Activated CD8-positive, alpha-beta memory T cell treated with anti-CD3 and anti-CD28 coated beads, Interleukin-2, amount 50 U/mL, for 1 hour (primary cell): ENCODE data around the gene TMEM178B.
"Not testable (repeated sequence)": the region's sequence is repeated elsewhere in the genome, so short reads cannot be mapped to it uniquely, and the experiment has no call there.

Experiments used
- DNase-seq: peaks from one replicate; pipeline ENCODE4 v3.0.0-alpha.2; 2020; ENCODE audit errors: extremely low read depth

TMEM178B gene

DNA sequence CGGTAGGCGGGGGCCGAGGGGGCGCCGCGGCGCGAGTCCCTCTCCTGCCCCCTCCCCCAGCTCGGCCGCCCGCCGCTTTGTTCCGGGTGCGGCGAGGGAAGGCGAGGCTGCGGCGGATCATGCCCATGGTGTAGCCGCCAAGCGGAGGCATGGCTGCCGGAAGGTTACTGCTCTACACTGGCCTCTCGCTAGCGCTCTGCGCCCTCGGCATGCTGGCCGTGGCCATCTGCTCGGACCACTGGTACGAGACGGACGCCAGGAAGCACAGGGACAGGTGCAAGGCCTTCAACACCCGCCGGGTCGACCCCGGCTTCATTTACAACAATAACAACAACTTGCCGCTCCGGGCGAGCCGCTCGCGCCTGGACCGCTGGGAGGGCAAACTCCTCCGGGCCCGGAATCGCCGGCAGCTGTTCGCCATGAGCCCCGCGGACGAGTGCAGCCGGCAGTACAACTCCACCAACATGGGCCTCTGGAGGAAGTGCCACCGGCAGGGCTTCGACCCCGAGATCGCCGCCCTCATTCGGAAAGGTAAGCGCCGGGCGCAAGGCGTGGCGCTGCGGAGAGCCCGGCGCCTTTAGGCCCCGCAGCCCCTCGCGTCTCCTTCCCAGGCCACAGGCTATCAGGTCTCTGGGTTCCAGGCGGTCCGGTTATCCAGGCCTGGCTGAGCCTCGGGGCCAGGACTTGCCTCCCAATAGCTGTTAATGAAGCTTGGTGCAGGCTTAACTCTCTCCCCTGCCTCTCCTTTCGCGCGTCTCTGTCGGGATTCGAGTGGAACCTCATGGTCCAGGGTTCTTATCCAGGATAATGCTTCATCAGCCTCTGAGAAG is 513 bp downstream of the TMEM178B start:
- no peak for DNase-seq

DNA sequence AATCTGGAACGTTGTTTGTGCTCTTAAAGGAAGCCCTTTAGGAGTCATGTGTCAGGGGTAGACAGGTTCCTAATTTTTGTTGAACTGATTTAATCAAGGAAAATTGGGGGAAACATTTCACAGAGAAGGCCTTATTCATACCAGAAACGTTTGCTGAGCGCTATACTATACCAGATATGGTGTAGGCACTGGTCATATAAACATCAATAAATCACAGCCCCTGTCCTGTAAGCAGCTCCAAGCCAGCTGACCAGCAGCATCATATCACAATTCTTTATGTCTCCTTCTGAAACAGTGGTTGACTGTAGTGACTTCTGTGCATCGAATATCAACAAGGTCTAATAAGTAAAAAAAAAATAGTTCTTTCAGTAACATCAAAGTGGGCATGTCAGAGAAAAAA is 1.1 kb downstream of the TMEM178B start:
- DNase-seq: no peak

DNA sequence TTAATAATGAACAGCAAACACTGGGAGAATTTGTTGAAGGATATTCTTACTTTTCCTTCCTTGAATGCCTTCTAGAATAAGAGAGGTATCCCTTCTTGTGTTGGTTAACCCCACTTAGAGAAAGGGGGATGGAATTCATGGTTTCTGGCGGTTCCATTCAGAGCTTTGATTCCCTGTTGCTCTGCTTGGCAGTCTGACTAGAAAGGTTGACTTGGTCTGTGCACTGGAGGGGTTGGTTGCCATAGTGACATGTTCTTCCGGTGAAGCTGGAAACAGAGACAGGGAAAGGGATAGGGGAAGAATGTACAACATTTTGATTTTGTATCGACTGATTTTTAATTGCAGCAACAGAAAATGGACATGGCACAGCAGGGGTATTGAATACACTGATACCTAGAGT is 2.5 kb downstream of the TMEM178B start:
- no peak for DNase-seq

DNA sequence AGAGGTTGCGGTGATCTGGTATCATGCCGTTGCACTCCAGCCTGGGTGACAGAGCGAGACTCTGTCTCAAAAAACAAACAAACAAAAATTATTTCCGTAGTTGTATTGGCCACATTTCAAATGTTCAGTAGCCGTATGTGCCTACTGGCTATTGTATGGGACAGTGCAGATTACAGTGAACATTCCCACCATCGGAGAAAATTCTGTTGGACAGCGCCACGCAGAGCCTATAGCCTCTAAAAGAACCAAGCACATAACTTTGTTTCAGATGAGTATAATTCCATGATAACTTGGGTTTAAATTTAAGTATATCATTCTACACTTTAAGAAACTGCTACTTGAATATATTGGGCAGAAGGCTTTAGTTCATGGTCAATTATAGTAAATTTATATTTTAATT is 5.4 kb downstream of the TMEM178B start:
- DNase-seq: no peak

DNA sequence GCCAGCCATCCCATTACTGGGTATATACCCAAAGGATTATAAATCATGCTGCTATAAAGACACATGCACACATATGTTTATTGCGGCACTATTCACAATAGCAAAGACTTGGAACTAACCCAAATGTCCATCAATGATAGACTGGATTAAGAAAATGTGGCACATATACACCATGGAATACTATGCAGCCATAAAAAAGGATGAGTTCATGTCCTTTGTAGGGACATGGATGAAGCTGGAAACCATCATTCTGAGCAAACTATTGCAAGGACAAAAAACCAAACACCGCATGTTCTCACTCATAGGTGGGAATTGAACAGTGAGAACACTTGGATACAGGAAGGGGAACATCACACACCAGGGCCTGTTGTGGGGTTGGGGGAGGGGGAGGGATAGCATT is 15.6 kb downstream of the TMEM178B start:
- DNase-seq: not testable (repeated sequence)

DNA sequence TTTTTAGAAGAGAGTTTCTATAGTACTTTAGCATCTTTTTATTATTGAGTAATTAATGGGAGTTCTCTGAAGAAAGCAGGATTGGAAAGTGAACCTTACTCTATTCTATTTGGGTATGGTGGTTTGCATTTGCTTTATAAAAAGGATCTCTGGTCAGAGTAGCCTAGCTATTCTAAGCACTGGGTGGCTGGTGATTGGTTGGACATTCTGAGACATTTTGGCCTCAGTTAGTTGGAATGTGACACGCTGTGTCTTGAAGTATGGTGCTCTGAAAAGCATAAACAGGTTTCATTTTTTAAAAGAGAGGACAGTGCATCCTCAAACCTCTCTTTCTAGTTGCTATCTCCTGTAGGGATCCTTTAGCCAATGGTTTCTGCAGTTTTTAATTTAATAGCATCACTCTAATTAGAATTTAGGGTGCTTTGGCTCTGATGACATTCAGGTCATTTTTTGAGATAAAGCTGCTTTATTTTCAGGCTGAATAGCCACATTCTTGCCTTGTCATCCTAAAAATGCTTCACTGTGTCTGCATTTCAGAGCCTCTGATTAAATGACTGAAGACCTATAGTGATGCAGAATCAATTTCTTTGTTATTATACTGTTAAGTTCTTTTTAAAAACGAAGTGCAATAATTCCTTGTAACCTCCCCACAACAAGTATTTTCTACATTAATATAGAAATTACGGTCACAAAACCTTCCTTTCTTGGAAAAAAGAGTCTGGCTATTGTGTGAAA is 20.6 kb downstream of the TMEM178B start:
- DNase-seq: no peak

DNA sequence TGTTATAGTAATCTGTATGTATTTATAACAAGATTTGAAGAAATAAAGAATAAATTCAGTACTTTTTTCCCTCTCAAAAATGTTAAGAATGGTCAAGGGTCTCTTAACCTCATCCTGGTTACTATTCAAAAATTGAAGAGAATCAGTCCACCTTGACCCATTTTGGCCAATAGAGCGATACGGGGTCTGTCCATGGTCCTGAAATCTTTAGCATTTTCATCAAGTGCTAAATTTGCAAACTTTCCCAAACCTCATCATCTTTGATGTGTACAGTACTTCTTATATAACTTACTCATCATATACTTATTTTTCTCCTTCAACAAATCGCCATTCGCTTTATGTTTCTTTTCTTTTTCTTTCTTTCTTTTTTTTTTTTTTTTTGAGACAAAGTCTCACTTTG is 23.6 kb downstream of the TMEM178B start:
- no peak for DNase-seq

DNA sequence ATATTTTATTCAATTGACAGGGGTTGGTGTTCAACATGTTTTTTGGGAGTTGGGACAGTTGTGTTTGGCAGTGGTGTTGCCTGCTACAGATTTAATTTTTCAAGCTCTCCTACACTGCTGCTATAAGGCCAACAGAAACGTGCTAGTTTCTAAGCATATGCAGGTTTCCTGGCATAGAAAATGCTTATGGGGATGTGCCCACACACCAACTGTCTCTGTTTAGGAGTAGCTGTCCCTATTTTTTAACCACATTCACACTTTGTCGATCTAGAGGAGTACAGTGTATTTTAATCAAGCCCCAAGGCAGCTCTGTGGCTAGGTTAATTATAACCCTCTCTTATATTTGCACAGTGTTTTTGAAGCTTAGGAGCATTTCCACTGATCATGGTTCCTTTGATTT is 28.6 kb downstream of the TMEM178B start:
- DNase-seq: no peak

DNA sequence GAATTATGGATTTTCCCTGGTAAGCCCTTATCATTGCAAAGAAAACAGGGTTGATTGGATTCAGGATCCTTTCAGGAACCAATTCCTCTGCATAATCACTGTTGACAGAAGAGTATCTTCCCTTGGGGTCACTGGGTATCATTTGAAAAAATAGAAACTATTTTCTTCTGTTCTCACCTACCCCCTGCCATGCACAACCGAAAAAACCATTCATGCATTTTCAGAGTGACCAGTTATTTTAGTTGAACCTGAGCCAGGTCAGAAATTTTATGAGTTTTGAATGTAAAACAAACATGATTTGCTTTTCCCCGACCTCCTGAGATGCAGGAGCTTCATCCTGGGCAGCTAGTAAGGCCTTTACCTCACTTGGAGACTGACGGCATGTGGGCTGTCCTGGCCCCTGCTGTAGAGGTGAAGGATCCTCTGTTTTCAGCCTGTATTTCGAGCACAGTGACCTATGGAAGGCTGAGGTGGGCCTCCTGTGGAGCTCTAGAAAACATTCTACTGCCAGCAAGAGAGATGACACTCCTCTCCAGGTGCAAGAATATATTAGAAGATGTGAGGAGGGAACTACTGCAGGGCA is 30.1 kb downstream of the TMEM178B start:
- DNase-seq: no peak

DNA sequence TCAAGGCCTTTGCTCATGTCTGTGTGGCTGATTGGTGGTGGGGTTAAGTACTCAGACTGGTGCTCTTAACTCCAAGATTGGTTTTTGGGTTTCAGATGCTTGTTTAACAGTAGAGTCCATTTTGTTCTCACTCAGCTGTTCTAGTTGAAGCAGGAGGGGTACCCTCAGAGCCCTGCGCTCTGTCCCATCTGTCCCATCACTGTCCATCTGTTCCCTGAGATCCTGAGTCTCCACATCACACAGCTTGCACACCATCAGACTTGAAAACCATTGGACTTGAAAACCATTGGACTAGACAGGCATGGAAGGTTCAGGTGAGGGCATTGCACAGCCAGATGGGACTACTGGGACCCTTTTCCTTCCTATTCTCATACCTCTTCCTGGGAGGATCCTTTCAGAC is 39.3 kb downstream of the TMEM178B start:
- no peak for DNase-seq

DNA sequence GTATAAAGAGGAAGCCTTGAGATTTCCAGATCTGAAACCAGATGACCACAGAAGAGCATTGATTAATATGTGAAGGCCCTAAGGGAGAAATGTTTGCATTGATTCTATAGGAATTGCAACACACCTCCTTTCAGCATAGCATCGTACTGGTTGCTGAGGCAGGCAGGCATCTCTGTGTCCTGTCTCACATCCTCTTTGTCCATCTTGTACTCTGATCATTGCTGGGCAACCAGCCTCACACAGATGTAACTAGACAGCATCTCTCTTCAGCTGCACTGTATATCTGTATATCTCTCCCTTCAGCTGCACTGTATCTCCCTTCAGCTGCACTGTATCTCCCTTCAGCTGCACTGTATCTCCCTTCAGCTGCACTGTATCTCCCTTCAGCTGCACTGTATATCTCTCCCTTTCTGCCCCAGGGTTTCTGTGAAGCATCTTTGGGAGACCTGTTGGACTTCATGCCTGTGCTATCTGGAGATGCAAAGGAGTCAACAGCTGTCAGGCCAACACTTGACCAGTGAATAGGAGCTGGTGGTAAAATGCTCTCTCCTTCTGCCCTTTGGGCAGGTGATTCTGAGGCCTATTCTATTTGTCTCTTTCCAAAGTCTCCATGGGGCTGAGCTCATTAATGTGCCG is 40.3 kb downstream of the TMEM178B start:
- DNase-seq: no peak

DNA sequence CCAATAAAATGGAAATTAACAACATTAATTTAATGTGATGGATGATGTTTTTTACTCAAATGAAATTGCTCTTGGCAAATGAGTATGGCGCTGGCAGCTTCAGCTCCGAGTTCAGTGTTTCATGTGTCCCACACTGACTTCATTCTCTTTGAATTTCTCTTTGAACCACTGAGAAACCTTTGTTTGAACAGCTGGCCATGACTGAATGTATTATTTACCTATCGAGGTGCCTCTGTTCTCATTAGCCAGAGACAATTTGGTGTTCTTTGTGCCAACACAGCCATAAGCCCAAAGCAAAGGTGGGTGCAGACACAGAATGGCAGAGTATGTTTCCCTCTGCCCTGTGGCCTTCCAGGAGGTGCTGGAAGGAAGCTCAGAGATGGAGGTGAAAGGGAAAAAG is 42.1 kb downstream of the TMEM178B start:
- DNase-seq: no peak

DNA sequence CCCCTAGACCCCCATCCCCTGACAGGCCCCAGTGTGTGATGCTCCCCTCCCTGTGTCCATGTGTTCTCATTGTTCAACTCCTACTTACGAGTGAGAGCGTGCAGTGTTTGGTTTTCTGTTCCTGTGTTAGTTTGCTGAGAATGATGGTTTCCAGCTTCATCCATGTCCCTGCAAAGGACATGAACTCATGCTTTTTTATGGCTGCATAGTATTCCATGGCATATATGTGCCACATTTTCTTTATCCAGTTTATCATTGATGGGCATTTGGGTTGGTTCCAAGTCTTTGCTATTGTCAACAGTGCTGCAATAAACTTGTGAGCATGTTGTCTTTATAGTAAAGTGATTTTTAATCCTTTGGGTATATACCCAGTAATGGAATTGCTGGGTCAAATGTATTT is 42.8 kb downstream of the TMEM178B start:
- not testable (repeated sequence) for DNase-seq

DNA sequence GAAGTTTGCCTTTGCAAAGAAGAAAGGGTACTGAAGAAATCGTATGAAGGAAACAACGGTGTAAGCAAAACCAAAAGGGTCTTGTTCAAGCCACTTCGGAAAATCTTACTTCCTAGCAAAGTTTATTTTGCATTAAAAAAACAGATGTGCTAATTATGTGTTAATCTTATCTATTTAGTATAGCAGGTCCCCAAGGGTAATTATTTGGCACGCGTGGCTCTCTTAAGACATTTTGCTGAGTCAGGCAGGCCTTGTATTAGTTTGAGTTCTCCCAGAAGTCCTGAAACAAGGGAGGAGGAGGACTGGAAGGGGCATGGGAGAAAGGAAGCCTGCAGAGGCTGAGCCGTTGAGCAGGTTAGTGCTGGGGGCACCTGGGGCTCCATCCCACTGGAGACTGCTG is 44.9 kb downstream of the TMEM178B start:
- no peak for DNase-seq

DNA sequence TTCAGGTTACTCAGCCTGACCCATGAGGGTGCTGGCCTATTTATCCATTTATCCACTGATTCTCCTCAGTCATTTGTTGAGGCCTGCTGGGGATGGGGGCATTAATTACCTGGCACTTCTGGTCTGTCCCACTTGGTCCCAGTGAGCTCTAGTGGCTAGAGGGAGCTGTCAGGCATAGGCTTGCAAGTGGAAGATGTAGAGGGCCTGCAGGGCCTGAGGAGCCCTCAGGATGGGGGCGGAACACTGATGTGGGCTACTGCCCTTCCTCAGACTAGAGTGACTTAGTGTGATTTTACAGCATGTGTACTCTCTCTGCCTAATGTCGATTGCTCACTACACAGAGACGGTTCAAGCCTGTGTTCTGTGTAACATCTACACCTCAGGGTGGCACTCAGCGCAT is 45.3 kb downstream of the TMEM178B start:
- DNase-seq: no peak

DNA sequence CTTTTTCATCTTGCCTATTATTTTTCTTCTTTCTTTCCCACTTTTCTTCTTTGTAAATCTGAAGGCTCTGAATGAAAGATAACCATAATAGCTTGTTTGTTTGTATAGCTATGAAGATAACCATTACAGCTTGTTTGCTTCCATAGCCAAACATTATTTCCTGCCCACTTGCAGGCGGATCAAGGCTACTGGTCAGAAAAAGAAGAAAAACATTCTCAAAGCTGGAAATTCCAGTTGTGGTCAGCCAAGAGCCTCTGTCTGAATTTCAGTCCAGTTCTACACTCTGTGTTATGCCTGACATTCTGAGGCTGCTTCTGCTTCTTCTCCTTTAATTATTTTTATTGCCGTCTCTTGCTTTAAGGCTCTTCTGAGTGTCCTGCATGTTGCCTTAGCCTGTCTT is 48.9 kb downstream of the TMEM178B start:
- DNase-seq: no peak

DNA sequence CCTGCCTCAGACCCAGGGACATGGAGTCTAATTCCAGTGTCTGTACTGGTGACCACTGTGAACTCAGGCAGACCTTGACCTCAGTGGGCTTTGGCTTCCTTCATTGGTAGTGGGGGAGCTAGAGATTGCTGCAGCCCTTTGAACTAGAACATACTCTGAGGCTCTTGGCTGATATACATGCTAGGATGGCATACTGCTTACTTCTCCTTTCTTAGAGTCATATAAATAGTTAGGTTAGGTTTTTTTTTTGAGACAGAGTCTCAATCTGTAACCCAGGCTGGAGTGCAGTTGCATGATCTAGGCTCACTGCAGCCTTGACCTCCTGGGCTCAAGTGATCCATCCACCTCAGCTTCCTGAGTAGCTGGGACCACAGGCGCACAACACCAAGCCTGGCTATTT is 49.7 kb downstream of the TMEM178B start:
- DNase-seq: no peak

DNA sequence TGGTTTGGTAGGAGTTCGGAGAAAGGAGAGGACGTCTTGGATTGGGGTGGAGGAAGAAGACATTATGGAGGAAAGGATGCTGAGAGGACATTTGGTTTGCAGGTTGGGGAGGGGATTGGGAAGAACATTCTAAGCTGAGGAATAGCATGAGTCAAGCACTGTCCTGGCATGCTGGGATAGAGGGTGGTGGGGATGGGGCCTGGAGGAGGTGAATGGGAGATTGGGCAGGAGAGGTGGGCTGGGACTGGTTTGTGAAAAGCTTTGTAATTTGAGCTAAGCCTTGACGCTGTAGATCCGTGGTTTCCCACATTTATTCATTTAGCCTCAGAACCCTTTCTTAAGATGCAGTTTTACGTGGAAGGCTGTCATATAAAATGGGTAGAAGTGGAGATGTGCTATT is 52.2 kb downstream of the TMEM178B start:
- DNase-seq: no peak

DNA sequence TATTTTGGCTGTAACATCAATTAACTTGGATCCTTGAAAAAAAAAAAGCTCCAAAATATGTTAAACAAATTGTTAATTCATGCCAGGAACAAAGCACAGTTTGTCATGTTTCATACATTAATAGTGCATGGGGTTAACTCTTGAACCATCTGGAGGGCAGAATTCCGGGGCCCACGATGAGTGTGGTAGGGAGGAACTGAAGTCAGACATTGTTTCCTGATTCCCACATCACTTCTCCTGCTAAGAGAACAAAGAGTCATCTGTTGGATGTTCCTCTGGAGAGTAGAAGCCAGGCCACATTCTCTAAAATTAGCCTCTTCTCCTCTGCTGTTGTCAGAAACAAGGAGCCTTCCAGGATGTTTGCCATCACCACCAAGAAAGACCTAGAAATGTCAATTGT is 54.6 kb downstream of the TMEM178B start:
- DNase-seq: no peak

DNA sequence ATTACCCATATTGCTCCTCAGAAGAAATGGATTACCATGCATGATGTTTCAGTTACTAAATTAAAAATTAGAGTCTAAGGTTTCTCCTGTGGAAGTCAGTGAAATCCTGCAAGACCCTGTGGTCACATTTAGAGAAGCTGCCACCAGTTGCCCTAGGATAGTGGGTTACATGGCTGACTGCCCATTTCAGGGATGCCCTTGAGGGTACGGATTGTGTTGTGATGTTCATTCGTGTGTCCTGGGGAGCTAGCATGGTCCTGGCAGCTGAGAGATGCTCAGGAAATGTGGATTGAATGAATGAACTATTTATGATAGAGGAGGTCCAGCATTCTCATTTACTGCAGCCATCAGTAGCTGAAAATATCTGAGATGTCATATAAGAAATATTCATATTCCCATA is 55.1 kb downstream of the TMEM178B start:
- DNase-seq: no peak

DNA sequence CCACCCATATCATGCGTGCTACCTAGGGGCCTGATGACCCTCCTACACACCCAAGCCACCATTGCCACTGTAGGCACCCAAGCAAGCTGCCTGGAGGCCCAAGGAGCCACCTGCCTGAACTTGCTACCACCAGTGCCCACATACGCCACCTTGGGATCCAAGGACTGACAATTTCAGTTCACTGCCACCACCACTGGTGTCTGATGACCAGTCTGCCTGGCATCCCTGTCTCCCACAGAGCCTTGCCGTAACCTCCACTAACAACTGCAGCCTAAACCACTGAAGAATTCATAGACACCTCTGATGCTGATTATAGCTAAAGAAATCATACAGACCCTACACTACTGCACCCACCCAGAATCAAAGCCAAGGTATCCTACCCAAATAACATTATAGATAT is 58.8 kb downstream of the TMEM178B start:
- no peak for DNase-seq

DNA sequence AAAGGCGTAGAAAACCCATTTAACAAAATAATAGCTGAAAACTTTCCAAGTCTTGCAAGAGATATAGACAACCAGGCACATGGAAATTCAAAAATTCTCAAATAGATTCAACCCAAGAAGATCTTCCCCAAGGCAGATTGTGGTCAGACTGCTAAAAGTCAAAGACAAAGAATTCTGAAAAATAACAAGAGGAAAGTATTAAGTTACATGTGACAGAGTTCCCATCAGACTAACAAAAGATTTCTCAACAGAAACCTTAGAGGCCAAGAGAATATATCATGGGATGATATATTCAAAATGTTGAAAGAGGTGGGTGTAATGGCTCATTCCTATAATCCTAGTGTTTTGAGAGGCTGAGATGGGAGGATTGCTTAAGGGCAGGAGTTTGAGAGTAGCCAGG is 59.8 kb downstream of the TMEM178B start:
- no peak for DNase-seq

DNA sequence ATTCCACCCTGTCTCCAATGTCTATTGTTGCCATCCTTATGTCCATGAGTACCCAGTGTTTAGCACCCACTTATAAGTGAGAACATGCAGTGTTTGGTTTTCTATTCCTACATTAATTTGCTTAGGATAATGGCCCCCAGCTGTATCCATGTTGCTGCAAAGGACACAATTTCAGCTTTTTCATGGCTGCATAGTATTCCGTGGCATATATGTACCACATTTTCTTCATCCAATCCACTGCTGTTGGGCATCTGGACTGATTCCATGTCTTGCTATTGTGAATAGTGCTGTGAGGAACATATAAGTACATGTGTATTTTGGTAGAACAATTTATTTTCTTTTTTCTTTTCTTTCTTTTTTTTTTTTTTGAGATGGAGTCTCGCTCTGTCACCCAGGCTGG is 68.2 kb downstream of the TMEM178B start:
- no peak for DNase-seq
